ENCODE data around the gene EHBP1L1.

GRCh38 chr11:65528819-65529350 is 47.0 kb upstream of the EHBP1L1 start:
- TF ChIP-seq CTCF (IDR thresholded peaks at IDR 0.05) (no peak), POLR2A (IDR thresholded peaks at IDR 0.05) (no peak)

All from lower leg skin (tissue), 3 donors.